Measurements from ENCODE around the gene SCUBE3.

- TF ChIP-seq CTCF (IDR thresholded peaks at IDR 0.05 in 2 of 3, conservative IDR thresholded peaks at IDR 0.05 in 1 of 3; ENCODE audit: borderline replicate concordance in 1 of 3, insufficient read depth in 1 of 3, low read depth in 2 of 3, low read length in 2 of 3), result no peak
- TF ChIP-seq EZH2phosphoT487 (IDR thresholded peaks at IDR 0.05; ENCODE audit: borderline replicate concordance), result no peak
- no peak for TF ChIP-seq YY1 (IDR thresholded peaks at IDR 0.05; ENCODE audit: extremely low read depth, insufficient replicate concordance, low read depth, low read length)
- no peak for TF ChIP-seq EZH2 (IDR thresholded peaks at IDR 0.05)
Observed at GRCh38 chr6:35220711-35221110, 7.0 kb downstream of the SCUBE3 start.

Data from HCT116 (cell line).